K562 (cell line): Measurements from ENCODE around the gene CYP21A2. TPM values are rescaled to one million over a fixed set of nuclear protein-coding genes. Genes with fewer than 3 reads are reported as not detected.
"Not testable (repeated sequence)": the region's sequence is repeated elsewhere in the genome, so short reads cannot be mapped to it uniquely, and the experiment has no call there.

ENCODE experiments used
- ATAC-seq: fragments of 200-7000 bp; cut with Tn5 transposase; 3 replicates; pipeline ENCODE4 v1.9.1; 2020; ENCODE audit warnings: moderate library complexity
- BruUV-seq: library from RNA; stranded (reverse); fragments of 400-500 nt; replicated peaks from 2 replicates; lab custom pipeline; 2021; lab: Mats Ljungman, UMichigan
- CTCF ChIA-PET: fragments of 300-600 bp; formaldehyde crosslinking; extraction: SDS; loops from one replicate; lab custom pipeline; 2021; ENCODE audit warnings: low intra/inter-chr PET ratio; lab: Yijun Ruan, JAX
- POLR2A ChIA-PET: fragments of 300-600, 350-650 bp; sonication (Branson Sonifier 250); formaldehyde crosslinking; extraction: SDS; loops from one replicate; lab custom pipeline; 2021; ENCODE audit warnings: antibody characterized with exemption, inconsistent platforms; lab: Yijun Ruan, JAX
- DNase-seq, 4 experiments: peaks; one replicate each; pipeline versions ENCODE4 v3.0.0 to v3.0.0-alpha.2; 2011 to 2018; ENCODE audit warnings: low spot score in 3 of 4, mixed read lengths in 3 of 4; ENCODE audit errors: extremely low read depth in 1 of 4
- FAIRE-seq: peaks from 2 replicates; lab custom pipeline; 2011; peaks lifted over from hg19 to GRCh38; lab: Jason Lieb, UNC
- H2AFZ ChIP-seq: 2 replicates; pipeline ENCODE4 v1.6.0; 2011; ENCODE audit warnings: low read depth, low read length, control low read depth, inconsistent platforms
- H3K27ac ChIP-seq: fragments of 200-600 bp; 3 replicates; pipeline ENCODE4 v1.8.0; 2011; ENCODE audit warnings: low read depth, mild to moderate bottlenecking, control low read depth, inconsistent platforms, low read length, moderate library complexity, mixed read lengths; ENCODE audit errors: extremely low read depth
- H3K27me3 ChIP-seq, 2 experiments: fragments of 300-600 bp in 1 of 2; 2 replicates in 1 of 2; 3 replicates in 1 of 2; pipeline versions ENCODE4 v1.6.0 to v1.8.0; 2011; ENCODE audit warnings: inconsistent platforms in 2 of 2, low read length in 2 of 2, mild to moderate bottlenecking in 1 of 2, mixed read lengths in 1 of 2, moderate library complexity in 1 of 2; ENCODE audit not compliant: control insufficient read depth in 2 of 2, insufficient read depth in 2 of 2
- H3K36me3 ChIP-seq: fragments of 300-600 bp; 3 replicates; pipeline ENCODE4 v1.8.0; 2011; ENCODE audit warnings: mild to moderate bottlenecking, low read length, inconsistent platforms; ENCODE audit not compliant: control insufficient read depth, insufficient read depth
- H3K4me1 ChIP-seq, 2 experiments: fragments of 200-600 bp in 1 of 2; replicated peaks in 1 of 2; 2 replicates in 1 of 2; 3 replicates in 1 of 2; pipeline versions ENCODE4 v1.5.1 to v1.8.0; 2011; ENCODE audit warnings: inconsistent platforms in 2 of 2, low read length in 2 of 2, mild to moderate bottlenecking in 1 of 2, mixed read lengths in 1 of 2, moderate library complexity in 1 of 2; ENCODE audit not compliant: control insufficient read depth in 2 of 2, insufficient read depth in 2 of 2
- H3K4me2 ChIP-seq: 2 replicates; pipeline ENCODE4 v1.6.1; 2011; ENCODE audit warnings: low read length, control low read depth, inconsistent platforms, mixed read lengths; ENCODE audit not compliant: insufficient read depth
- H3K4me3 ChIP-seq: fragments of 200-600 bp; sonication (generic), shearing (Covaris generic); 2 replicates; pipeline ENCODE4 v1.5.1; 2016; ENCODE audit warnings: control low read depth, inconsistent platforms
- H3K79me2 ChIP-seq: fragments of 200-600 bp; 3 replicates; pipeline ENCODE4 v1.8.0; 2011; ENCODE audit warnings: low read length, inconsistent platforms; ENCODE audit not compliant: control insufficient read depth, insufficient read depth
- H3K9ac ChIP-seq, 2 experiments: 2 replicates each; pipeline versions ENCODE4 v1.6.0 to v1.6.1; 2011; ENCODE audit warnings: low read depth in 2 of 2, low read length in 2 of 2, control low read depth in 1 of 2, inconsistent platforms in 1 of 2, mild to moderate bottlenecking in 1 of 2, mixed read lengths in 1 of 2; ENCODE audit not compliant: insufficient read depth in 1 of 2
- H3K9me1 ChIP-seq: one replicate; pipeline ENCODE4 v1.6.0; 2011; ENCODE audit warnings: inconsistent platforms, mild to moderate bottlenecking, low read length, moderate library complexity; ENCODE audit not compliant: control insufficient read depth, insufficient read depth
- H3K9me3 ChIP-seq: replicated peaks from 2 replicates; pipeline ENCODE4 v1.5.1; 2011; ENCODE audit warnings: low read depth, low read length, inconsistent platforms; ENCODE audit not compliant: control insufficient read depth, insufficient read depth
- H4K20me1 ChIP-seq: replicated peaks from 2 replicates; pipeline ENCODE4 v1.6.1; 2011; ENCODE audit warnings: low read length, inconsistent platforms, mixed read lengths; ENCODE audit not compliant: control insufficient read depth, insufficient read depth
- WGBS: fragments of 100-300 bp; shearing (Covaris generic); methylation state at CpG from one replicate; pipeline ENCODE4 v1.1.6; 2016; ENCODE audit warnings: low coverage, mixed read lengths; ENCODE audit not compliant: insufficient coverage; ENCODE audit errors: missing lambda C conversion rate; 5-methylcytosine and 5-hydroxymethylcytosine counted together
- in situ Hi-C: fragments of 300-500 bp; cut with MboI; formaldehyde crosslinking; loops from 4 replicates; pipeline ENCODE4 v1.15.0; 2018; ENCODE audit warnings: inconsistent platforms, mixed read lengths
- intact Hi-C: fragments of 100-400 bp; cut with micrococcal nuclease; formaldehyde crosslinking; loops from 2 replicates; pipeline ENCODE4 v1.14.2; 2022
- polyA plus RNA-seq, 8 experiments: library from polyadenylated mRNA; depleted of rRNA in 4 of 8; stranded (reverse) in 5 of 8; unstranded in 3 of 8; fragments of >200 nt; fragmentation: Nextera tagmentation in 2 of 8; fragmentation: Illumina TruSeq in 1 of 8; extraction: Ambion mirVana in 2 of 8; extraction: Trizol in 1 of 8; gene quantifications; 2 replicates each; pipeline versions ENCODE4 v1.2.1 to v1.2.3, GENCODE V29; 2011 to 2014; ENCODE audit warnings: inconsistent platforms in 1 of 8, missing spikeins in 1 of 8
- total RNA-seq, 7 experiments: library from RNA; depleted of rRNA in 6 of 7; stranded (reverse); fragments of >200 nt in 6 of 7; fragmentation: Illumina TruSeq in 2 of 7; extraction: Trizol in 2 of 7; gene quantifications; 2 replicates each; pipeline versions ENCODE4 v1.2.1 to v1.2.3, GENCODE V29; 2011 to 2021; ENCODE audit warnings: low replicate concordance in 1 of 7

CYP21A2 gene
- total and polyA plus RNA-seq, 9 of the 15 experiments (the other 6 are each of a cell fraction or from before 2014, with no cell fraction given): 0.03 to 1.4 (median 0.19) TPM

- H3K4me3 ChIP-seq, H3K79me2 ChIP-seq, CTCF ChIA-PET, H4K20me1 ChIP-seq, in situ Hi-C loops, H3K4me2 ChIP-seq, BruUV-seq, H3K27ac ChIP-seq, H3K9me1 ChIP-seq, FAIRE-seq, H2AFZ ChIP-seq, H3K9ac ChIP-seq, H3K36me3 ChIP-seq, H3K9me3 ChIP-seq, DNase-seq, POLR2A ChIA-PET, H3K27me3 ChIP-seq, ATAC-seq, intact Hi-C loops: not testable (repeated sequence)
- WGBS: 100% methylated on average over 4 of the region's 5 CpGs
- peaks cover 0 to 16% of the 10 kb centered on the region in 2 experiments; a peak in 2 of 5 replicates for H3K4me1 ChIP-seq
These were observed 1.1 kb upstream of the CYP21A2 start for GRCh38 chr6:32037136-32037535.

- H3K27me3 ChIP-seq, FAIRE-seq, H3K79me2 ChIP-seq, in situ Hi-C loops, H3K9ac ChIP-seq, POLR2A ChIA-PET, H3K4me3 ChIP-seq, ATAC-seq, H4K20me1 ChIP-seq, H3K9me3 ChIP-seq, intact Hi-C loops, H3K36me3 ChIP-seq, H2AFZ ChIP-seq, H3K4me2 ChIP-seq, H3K27ac ChIP-seq, BruUV-seq, CTCF ChIA-PET, DNase-seq, H3K9me1 ChIP-seq: not testable (repeated sequence)
- H3K4me1 ChIP-seq: peaks cover 0 to 24% of the 10 kb centered on the region in 2 experiments; a peak in 2 of 5 replicates
- 29% methylated on average over 1 of the region's 5 CpGs for WGBS
These were observed 663 bp downstream of the CYP21A2 start for GRCh38 chr6:32038878-32039277.
